Measurements from ENCODE around the gene SPAG6. TPM values are rescaled to one million over a fixed set of nuclear protein-coding genes. Genes with fewer than 3 reads are reported as not detected.

Gene SPAG6
- polyA plus RNA-seq, 3 donors: 0.78 to 1.5 (median 1.3) TPM

GRCh38 chr10:22320591-22321155, 24.6 kb upstream of the SPAG6 start, which contains the start of gene BMI1:
Gene BMI1 (plus strand): TSS chr10:22321099. CDS start chr10:22326450, 5,351 bp downstream.
- DNase-seq (ENCODE audit: extremely low read depth in 1 of 11, low read depth in 9 of 11, low spot score in 4 of 11): peak in 3 of 11 donors; percentile 80 to 82 (median 81)

GRCh38 chr10:22321156-22321923, 24.0 kb upstream of the SPAG6 start:
- DNase-seq (ENCODE audit: extremely low read depth in 1 of 11, low read depth in 9 of 11, low spot score in 4 of 11): no peak

GRCh38 chr10:22321924-22322640, 23.2 kb upstream of the SPAG6 start:
- DNase-seq (ENCODE audit: extremely low read depth in 1 of 11, low read depth in 9 of 11, low spot score in 4 of 11): no peak

- DNase-seq (ENCODE audit: extremely low read depth in 1 of 11, low read depth in 9 of 11, low spot score in 4 of 11): no peak
These were observed 22.6 kb upstream of the SPAG6 start for GRCh38 chr10:22322641-22323160.

- DNase-seq (ENCODE audit: extremely low read depth in 1 of 11, low read depth in 9 of 11, low spot score in 4 of 11): no peak
These were observed 21.6 kb upstream of the SPAG6 start for GRCh38 chr10:22323538-22324305.

DNA sequence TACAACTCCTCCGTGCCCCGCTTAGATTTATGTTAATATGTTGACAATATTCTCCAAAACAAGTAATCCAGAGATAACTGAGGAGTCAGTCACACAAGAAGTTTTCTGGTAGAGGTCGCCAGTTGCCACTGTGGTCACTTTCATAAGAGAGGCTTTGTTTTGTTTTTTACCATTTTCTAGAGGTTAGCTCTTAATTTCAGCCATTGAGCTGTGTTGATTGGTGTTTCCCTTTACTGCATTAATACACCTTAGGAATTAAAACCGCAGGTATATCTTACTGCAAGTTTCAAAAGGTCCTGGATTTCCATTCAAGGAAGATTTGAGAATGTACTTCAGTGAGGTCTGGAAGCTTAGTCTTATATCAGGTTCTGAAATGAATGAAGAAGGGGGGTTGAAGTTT, 20.9 kb upstream of the SPAG6 start:
- no peak for DNase-seq (ENCODE audit: extremely low read depth in 1 of 11, low read depth in 9 of 11, low spot score in 4 of 11)

GRCh38 chr10:22324893-22325271, 20.4 kb upstream of the SPAG6 start:
- DNase-seq (ENCODE audit: extremely low read depth in 1 of 11, low read depth in 9 of 11, low spot score in 4 of 11): no peak

GRCh38 chr10:22325272-22326144, 19.8 kb upstream of the SPAG6 start:
- peak in 1 of 11 donors; percentile 79 for DNase-seq (ENCODE audit: extremely low read depth in 1 of 11, low read depth in 9 of 11, low spot score in 4 of 11)

GRCh38 chr10:22326145-22326702, 19.1 kb upstream of the SPAG6 start:
- no peak for DNase-seq (ENCODE audit: extremely low read depth in 1 of 11, low read depth in 9 of 11, low spot score in 4 of 11)

DNA sequence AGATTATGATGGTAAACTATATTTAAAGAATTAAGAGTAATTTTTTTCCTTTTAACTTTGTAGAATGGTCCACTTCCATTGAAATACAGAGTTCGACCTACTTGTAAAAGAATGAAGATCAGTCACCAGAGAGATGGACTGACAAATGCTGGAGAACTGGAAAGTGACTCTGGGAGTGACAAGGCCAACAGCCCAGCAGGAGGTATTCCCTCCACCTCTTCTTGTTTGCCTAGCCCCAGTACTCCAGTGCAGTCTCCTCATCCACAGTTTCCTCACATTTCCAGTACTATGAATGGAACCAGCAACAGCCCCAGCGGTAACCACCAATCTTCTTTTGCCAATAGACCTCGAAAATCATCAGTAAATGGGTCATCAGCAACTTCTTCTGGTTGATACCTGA, 16.1 kb upstream of the SPAG6 start:
- DNase-seq (ENCODE audit: extremely low read depth in 1 of 11, low read depth in 9 of 11, low spot score in 4 of 11): no peak

- no peak for DNase-seq (ENCODE audit: extremely low read depth in 1 of 11, low read depth in 9 of 11, low spot score in 4 of 11)
These were observed 13.1 kb upstream of the SPAG6 start for GRCh38 chr10:22332116-22332692.

DNA sequence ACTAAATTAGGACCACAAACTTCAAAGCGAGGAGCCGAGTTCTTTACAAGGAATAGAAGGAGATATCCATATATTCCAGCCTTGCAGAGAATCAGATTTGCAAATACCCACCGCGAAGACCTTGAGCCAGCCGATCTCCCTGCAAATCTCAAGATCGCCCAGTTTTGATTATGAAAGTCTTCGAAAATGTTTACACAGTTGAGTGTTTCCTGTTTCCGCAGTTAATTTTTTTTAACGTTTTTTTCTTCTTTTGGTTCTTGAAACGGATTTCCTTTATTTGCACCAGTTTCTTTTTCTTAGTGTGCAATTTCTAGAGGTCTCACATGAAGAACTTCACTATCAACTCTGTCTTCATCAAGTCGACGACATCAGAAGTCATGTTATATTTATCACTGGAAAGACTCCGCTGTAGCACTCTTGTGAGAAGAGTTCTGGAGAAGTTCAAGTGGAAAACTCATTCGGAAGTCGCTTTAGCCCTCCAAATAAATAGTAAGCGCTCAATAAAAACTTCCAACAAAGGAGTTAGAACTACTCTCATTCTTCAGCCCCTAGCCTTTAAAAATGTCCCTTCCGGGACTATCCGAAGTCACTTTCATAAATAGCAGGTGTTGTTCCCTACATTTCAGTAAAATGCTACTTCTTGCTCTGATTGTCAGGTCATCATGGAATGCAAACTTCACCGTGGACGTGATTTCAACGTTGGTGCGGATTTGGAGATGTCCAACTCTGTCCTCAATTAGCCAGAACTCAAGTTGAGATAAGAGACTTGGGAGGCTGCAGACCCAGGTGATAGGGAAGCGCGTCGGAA, 11.9 kb upstream of the SPAG6 start:
- DNase-seq (ENCODE audit: extremely low read depth in 1 of 11, low read depth in 9 of 11, low spot score in 4 of 11): no peak

DNA sequence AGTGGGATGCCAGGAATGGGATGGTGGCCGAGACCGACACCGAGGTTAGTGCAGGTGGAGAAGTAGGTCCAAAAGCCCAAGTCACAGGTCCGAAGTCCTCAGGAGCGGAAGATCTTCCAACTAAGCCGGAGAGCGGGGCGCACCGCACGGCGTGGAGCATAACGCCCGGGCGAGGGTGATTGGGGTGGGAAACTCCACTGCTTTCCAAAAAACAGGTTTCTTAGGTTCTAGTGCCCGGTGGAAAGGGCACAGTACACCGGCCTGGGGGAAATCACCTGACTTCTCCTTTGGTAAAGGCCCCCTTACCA, 11.4 kb upstream of the SPAG6 start:
- DNase-seq (ENCODE audit: extremely low read depth in 1 of 11, low read depth in 9 of 11, low spot score in 4 of 11): no peak

DNA sequence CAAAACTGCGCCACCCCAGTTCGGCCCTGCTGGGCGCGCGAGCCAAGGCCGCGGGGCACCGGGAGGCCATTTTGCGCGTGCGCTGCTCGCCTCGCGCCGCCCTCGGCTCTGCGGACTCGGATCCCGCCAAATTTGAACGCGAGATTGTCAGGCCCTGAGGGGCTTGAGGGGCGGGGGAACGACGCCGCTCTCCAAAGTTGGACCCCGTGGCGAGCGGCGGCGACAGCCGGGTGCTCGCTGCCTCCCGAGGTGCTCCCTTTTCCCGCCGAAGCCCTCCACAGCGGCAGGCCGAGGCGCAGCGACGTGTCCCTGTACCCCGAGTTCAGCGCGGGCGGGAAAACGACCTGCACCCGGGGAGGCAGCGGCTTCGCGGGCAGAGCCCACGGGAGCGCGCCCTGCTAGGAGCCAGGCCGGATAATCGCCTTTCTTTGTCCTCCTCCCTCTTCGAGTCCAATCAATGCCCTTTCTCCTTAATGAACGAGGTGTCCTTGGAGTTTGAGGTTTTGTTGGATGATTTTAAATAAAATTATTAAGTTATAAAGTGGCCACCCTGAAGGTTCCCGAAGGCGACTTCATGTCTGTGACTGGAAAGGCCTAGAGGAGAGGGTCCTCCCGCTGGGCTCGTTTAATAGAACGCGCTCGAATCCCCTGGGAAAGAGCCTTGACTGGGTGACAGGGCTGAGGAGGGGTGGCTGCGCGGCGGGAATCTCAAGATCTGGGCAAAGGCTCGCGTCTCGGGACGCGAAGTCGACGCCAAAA, 10.7 kb upstream of the SPAG6 start:
- DNase-seq (ENCODE audit: extremely low read depth in 1 of 11, low read depth in 9 of 11, low spot score in 4 of 11): no peak

DNA sequence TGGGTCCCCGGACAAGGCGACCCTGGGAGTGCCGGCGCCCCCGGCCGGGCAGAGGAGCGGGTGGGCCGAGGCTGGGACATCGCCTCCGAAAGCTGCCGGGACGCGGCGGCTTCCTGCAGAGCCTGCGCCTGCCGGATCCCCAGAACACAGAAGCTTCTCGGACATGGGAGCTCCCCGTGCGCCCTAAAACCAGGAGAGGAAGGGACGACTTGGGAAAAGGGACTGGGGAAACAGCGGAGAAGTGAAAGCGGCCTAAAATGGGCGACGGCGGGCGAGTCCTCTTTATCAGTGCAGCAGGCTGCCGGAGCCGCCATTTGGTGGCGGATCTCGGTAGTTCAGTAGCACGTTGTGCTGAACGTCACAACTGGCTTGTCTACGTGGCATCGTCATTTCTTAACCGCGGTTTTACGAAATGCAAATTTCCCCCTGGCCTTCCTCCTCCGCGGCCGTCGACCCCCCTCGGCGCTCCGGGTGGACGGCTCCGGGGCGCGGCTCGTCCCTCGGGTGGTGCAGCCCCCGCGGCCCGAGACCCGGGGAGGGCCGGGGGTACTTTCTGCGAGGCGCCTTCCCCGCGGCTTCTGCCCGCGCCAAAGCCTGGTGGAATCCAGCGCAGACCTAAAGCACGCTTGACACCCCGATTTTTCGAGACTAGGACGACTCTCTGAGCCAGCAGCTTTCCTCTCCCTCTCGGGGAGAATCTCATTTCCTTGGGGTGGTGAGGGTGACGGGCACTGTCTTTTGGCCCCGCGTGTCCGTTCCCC, 9.9 kb upstream of the SPAG6 start:
- no peak for DNase-seq (ENCODE audit: extremely low read depth in 1 of 11, low read depth in 9 of 11, low spot score in 4 of 11)

Data from renal cortex interstitium (tissue), 11 donors.